BE2C (cell line): Measurements from ENCODE around the gene LIPT2.

ENCODE experiments used
- DNase-seq: peaks from one replicate; pipeline ENCODE4 v3.0.0-alpha.2; 2020
- H3K27me3 ChIP-seq: fragments of 250-450 bp; sonication (Bioruptor Pico); 2 replicates; pipeline ENCODE4 v1.5.1; 2020; ENCODE audit warnings: mild to moderate bottlenecking
- H3K36me3 ChIP-seq: fragments of 250-450 bp; sonication (Bioruptor Pico); 2 replicates; pipeline ENCODE4 v1.5.1; 2020; ENCODE audit warnings: mild to moderate bottlenecking
- H3K4me1 ChIP-seq: fragments of 250-450 bp; sonication (Bioruptor Pico); 2 replicates; pipeline ENCODE4 v1.5.1; 2020
- H3K4me3 ChIP-seq: 2 replicates; pipeline ENCODE4 v1.5.1; 2011; ENCODE audit warnings: low read depth, low read length
- H3K9me3 ChIP-seq: fragments of 250-450 bp; sonication (Bioruptor Pico); 2 replicates; pipeline ENCODE4 v1.5.1; 2020
- CTCF ChIP-seq: IDR thresholded peaks from 2 replicates; pipeline ENCODE4 v1.5.1; 2012; ENCODE audit warnings: mild to moderate bottlenecking, low read depth, low read length

The LIPT2 gene

DNA sequence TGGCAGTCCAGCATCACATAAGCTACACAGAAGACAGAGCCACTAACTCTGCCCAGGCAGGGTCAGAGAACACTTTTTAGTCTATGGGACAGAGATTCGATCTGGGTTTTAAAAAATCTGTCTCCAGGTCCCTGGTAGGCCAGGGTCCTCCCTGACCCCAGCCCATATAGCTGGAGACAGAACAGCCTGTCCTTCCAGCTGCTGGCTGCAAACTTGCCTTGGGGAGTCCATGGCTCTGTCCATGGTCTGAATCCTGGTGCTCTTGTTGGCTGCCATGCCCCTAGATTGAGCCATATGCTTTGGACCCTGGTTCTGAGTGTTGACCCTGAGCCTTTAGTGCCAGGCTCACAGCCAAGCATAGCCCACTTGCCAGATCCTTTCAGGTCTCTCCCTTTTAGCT, 13.3 kb upstream of the LIPT2 start:
- Histone ChIP-seq H3K4me1 (no peaks in the 10 kb centered on the region), H3K9me3 (peaks cover 5% of the 10 kb centered on the region; the same call in 1 of the 2 replicates), H3K27me3 (no peaks in the 10 kb centered on the region), H3K4me3 (no peak overlapping the region), H3K36me3 (no peaks in the 10 kb centered on the region)
- no peak for TF ChIP-seq CTCF
- DNase-seq, result no peak

- Histone ChIP-seq H3K36me3 (no peaks in the 10 kb centered on the region), H3K9me3 (peaks cover 5% of the 10 kb centered on the region; the same call in 1 of the 2 replicates), H3K27me3 (no peaks in the 10 kb centered on the region), H3K4me1 (no peaks in the 10 kb centered on the region), H3K4me3 (no peak overlapping the region)
- no peak for TF ChIP-seq CTCF
- no peak for DNase-seq
Observed at GRCh38 chr11:74505911-74506310, 12.4 kb upstream of the LIPT2 start.

GRCh38 chr11:74504100-74504691, 10.7 kb upstream of the LIPT2 start:
- Histone ChIP-seq H3K4me1 (no peaks in the 10 kb centered on the region), H3K36me3 (no peaks in the 10 kb centered on the region), H3K9me3 (peaks cover 5% of the 10 kb centered on the region; the same call in 1 of the 2 replicates), H3K4me3 (no peak overlapping the region), H3K27me3 (no peaks in the 10 kb centered on the region)
- TF ChIP-seq CTCF, result no peak
- DNase-seq, result no peak

DNA sequence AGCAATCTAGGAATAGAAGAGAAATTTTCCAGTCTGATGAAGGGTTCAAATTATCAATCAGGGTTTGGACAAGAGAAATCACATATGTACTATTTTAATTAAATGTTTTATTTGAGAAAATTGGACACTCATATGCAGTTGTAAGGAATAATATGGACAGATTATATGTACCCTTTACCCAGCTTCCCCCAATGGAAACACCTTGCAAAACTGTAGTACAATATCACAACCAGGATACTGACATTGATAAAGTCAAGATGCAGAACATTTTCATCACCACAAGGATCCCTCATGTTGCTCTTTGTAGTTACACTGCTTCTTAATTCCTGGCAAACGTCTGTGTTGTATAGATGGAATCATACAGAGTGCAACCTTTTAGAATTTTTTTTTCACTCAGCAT, 1.4 kb upstream of the LIPT2 start:
- Histone ChIP-seq H3K36me3 (no peaks in the 10 kb centered on the region), H3K9me3 (no peaks in the 10 kb centered on the region), H3K4me3 (no peak overlapping the region), H3K27me3 (no peaks in the 10 kb centered on the region; the same call in 1 of the 2 replicates), H3K4me1 (no peaks in the 10 kb centered on the region)
- no peak for TF ChIP-seq CTCF
- no peak for DNase-seq

DNA sequence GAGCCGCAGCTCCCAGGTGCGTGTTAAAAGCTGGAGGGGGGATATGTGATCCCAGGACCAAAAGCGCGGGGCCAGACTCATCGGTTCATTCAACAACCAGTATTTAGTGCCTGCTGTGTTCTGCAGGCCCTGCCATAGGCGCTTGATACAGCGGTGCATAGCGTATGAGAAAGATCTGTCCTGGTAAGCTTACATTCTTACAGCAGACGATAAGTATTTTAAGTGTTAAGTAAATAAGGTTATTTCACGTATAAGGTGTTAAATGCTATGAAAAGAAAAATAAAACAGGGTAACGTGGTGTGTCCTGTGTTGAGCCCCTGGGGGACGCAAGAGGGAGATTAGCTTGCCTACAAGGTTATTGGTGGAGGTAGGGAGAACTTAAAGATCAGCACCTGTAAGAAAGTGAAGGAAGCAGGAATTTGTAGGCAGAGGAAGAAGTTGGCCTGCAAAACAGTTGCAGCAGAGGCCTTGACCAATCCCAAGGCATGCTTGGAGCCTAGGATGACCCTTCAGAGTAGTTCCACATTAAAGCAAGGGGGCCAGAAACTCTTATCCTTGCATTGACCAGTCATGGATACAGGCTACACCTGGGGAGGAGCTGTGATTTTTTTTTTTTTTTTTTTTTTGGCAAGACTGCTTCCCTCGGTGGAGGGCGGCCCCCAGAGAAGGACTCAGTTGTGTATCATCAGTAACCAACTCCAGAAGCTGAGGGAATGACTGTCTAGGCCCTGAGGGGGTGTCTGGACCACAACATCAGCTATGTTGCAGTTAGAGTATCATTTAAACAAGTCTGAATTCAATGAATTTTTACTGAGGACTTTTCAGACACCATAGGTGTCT, 487 bp upstream of the LIPT2 start:
- Histone ChIP-seq H3K36me3 (no peaks in the 10 kb centered on the region), H3K27me3 (no peaks in the 10 kb centered on the region; the same call in 1 of the 2 replicates), H3K9me3 (no peaks in the 10 kb centered on the region), H3K4me1 (no peaks in the 10 kb centered on the region), H3K4me3 (peak overlapping the region; percentile 70)
- DNase-seq, result no peak
- no peak for TF ChIP-seq CTCF

DNA sequence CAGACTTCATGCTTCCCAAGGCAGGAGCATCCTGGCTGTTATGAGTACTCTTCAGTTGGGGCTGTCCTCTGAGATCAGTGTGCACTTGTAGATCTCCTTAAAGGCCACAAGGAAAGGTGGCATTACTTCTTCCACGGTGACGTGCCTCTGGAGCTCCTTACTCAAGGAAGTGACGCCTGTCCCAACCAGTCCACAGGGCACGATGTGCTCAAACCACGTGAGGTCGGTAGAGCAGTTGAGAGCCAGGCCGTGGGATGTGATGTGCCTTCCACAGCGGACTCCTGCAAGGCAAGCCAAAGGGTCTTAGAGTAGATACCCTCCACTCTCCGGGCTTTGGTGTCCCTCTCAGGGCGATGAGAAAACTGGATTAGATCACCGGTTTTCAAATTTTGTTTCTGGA, 1.4 kb downstream of the LIPT2 start:
- Histone ChIP-seq H3K36me3 (no peaks in the 10 kb centered on the region), H3K27me3 (no peaks in the 10 kb centered on the region; the same call in 1 of the 2 replicates), H3K4me3 (no peak overlapping the region), H3K4me1 (no peaks in the 10 kb centered on the region), H3K9me3 (no peaks in the 10 kb centered on the region)
- DNase-seq, result no peak
- TF ChIP-seq CTCF, result no peak
